ENCODE results near the gene TPST1. TPM values are rescaled to one million over a fixed set of nuclear protein-coding genes. Genes with fewer than 3 reads are reported as not detected.
A peak's percentile ranks its signal among the peaks of the same experiment; 100 is the strongest.

The TPST1 gene
- total RNA-seq, 4 donors from 2014 or later: 5.4 to 58.6 (median 12.5) TPM

DNA sequence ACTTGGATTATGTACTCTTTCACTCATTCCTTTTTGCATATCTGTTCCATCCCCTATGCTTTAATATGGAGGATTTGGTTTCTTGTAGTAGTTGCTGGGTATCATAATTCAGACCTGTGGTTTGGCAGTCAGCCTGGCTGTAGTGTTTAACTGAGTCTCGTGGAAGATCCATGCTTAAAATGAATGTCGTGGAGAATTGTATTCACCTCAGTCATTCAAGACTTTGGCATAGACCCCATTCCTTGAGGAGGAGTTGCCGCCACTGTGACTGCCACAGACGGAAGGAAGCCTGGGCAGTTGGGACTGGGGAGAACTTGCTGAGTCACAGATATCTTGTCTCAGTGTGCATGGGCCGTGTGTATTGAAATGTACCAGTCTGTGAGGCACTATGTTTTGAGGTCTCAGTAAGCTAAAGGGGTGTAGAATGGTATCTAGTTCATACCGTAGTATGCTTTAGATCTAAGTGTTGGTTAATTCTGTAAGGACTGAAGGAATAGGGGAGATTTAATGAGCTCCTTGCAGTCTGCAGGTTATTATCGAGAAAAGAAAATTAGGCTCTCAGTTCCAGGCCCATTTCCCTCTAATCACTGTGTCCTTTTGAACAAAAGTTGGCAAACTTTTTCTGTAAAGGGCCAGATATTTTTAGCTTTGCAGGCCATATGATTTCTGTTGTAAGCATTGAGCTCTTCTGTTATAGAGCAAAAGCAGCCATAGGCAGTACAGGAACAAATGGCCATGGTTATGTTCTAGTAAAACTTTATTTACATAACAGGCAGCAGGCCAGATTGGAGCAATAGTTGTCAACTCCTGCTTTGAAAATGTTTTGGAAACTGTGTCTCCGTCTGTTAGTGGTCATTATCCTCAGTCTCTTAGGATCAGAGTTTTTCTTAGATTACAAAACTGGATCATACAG, 76.8 kb downstream of the TPST1 start:
- Histone ChIP-seq H3K27me3 (no peaks in the 10 kb centered on the region), H3K36me3 (no peaks in the 10 kb centered on the region), H3K9me3 (no peaks in the 10 kb centered on the region), H3K27ac (peak overlapping the region in 1 of 4 donors; percentile 22), H3K4me1 (peaks cover 0 to 3% (median 0%) of the 10 kb centered on the region in 4 donors), H3K4me3 (no peak overlapping the region)
- no peak for DNase-seq
- TF ChIP-seq, protein P1, sequence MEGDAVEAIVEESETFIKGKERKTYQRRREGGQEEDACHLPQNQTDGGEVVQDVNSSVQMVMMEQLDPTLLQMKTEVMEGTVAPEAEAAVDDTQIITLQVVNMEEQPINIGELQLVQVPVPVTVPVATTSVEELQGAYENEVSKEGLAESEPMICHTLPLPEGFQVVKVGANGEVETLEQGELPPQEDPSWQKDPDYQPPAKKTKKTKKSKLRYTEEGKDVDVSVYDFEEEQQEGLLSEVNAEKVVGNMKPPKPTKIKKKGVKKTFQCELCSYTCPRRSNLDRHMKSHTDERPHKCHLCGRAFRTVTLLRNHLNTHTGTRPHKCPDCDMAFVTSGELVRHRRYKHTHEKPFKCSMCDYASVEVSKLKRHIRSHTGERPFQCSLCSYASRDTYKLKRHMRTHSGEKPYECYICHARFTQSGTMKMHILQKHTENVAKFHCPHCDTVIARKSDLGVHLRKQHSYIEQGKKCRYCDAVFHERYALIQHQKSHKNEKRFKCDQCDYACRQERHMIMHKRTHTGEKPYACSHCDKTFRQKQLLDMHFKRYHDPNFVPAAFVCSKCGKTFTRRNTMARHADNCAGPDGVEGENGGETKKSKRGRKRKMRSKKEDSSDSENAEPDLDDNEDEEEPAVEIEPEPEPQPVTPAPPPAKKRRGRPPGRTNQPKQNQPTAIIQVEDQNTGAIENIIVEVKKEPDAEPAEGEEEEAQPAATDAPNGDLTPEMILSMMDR (IDR thresholded peaks at IDR 0.05): no peak
- no peak for TF ChIP-seq POLR2A (IDR thresholded peaks at IDR 0.05)

GRCh38 chr7:66282591-66282935, 77.4 kb downstream of the TPST1 start:
- TF ChIP-seq, protein P1 (IDR thresholded peaks at IDR 0.05): no peak
- no peak for TF ChIP-seq POLR2A (IDR thresholded peaks at IDR 0.05)
- DNase-seq: no peak
- peak overlapping the region in 1 of 4 donors; percentile 19 for H3K27ac ChIP-seq

GRCh38 chr7:66283003-66283920, 78.1 kb downstream of the TPST1 start:
- Histone ChIP-seq H3K27ac (peak overlapping the region in 1 of 4 donors; percentile 19), H3K4me1 (peaks cover 0 to 3% (median 0%) of the 10 kb centered on the region in 4 donors), H3K36me3 (no peaks in the 10 kb centered on the region), H3K9me3 (no peaks in the 10 kb centered on the region), H3K4me3 (no peak overlapping the region), H3K27me3 (no peaks in the 10 kb centered on the region)
- TF ChIP-seq POLR2A (IDR thresholded peaks at IDR 0.05): no peak
- DNase-seq: no peak

More at GRCh38 chr7:66282591-66282935, 77.4 kb downstream of the TPST1 start:
- Histone ChIP-seq H3K27me3 (no peaks in the 10 kb centered on the region), H3K4me1 (peaks cover 0 to 3% (median 0%) of the 10 kb centered on the region in 4 donors), H3K4me3 (no peak overlapping the region), H3K9me3 (no peaks in the 10 kb centered on the region), H3K36me3 (no peaks in the 10 kb centered on the region)

DNA sequence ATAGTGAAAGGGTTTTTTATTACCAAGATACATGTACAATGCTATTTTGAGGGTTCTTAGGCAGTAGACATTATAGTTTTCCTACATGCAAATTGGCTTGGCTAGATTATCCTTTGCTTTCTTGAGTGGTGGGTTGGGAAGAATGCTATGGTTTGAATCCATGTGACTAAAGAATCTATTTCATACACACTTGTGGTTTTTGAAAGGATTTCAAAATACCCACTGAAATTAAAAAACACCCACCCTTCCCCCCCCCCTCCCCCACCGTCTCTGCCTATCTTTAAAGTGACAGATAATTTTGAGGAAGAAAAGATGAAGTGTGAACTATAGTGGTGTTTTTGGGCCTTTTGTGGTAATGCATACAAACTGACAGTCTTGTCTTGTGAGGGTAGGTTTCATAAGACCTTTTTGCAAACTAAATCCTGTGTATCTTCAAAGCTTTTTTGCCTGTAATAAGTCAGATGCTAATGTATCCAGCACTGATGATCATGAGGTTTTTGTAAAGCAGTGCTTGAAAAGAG, 90.9 kb downstream of the TPST1 start:
- no peak overlapping the region for H3K27ac ChIP-seq

GRCh38 chr7:66296557-66296956, 91.4 kb downstream of the TPST1 start:
- DNase-seq: no peak
- peaks cover 0 to 6% (median 0%) of the 10 kb centered on the region in 4 donors for H3K9me3 ChIP-seq
- H3K4me3 ChIP-seq: no peak overlapping the region
- TF ChIP-seq POLR2A (IDR thresholded peaks at IDR 0.05): no peak
- TF ChIP-seq, protein P1 (IDR thresholded peaks at IDR 0.05): no peak
- no peak overlapping the region for H3K27ac ChIP-seq
- no peaks in the 10 kb centered on the region for H3K27me3 ChIP-seq
- no peaks in the 10 kb centered on the region for H3K36me3 ChIP-seq
- H3K4me1 ChIP-seq: no peaks in the 10 kb centered on the region

More for the DNA sequence above, 90.9 kb downstream of the TPST1 start:
- no peaks in the 10 kb centered on the region for H3K36me3 ChIP-seq
- peaks cover 0 to 6% (median 0%) of the 10 kb centered on the region in 4 donors for H3K9me3 ChIP-seq
- DNase-seq: no peak
- no peaks in the 10 kb centered on the region for H3K27me3 ChIP-seq
- H3K4me3 ChIP-seq: no peak overlapping the region
- TF ChIP-seq, protein P1 (IDR thresholded peaks at IDR 0.05): no peak
- TF ChIP-seq POLR2A (IDR thresholded peaks at IDR 0.05): no peak
- no peaks in the 10 kb centered on the region for H3K4me1 ChIP-seq

Data from Peyer's patch (tissue), 4 donors.